Epithelial cell of prostate (primary cell): ENCODE results near the gene SLC30A2.

Experiments used
- DNase-seq: peaks from one replicate; pipeline ENCODE4 v3.0.0-alpha.2; 2011; ENCODE audit warnings: low read depth, low spot score
- H3K27ac ChIP-seq: fragments of 450-650 bp; 2 replicates; pipeline ENCODE4 v1.5.1; 2017; ENCODE audit warnings: mild to moderate bottlenecking

SLC30A2 gene

GRCh38 chr1:26043765-26044164 lies 2.2 kb downstream of the SLC30A2 start:
- DNase-seq, result no peak
- no peak overlapping the region for H3K27ac ChIP-seq

GRCh38 chr1:26041978-26042377 lies 3.9 kb downstream of the SLC30A2 start:
- no peak for DNase-seq
- no peak overlapping the region for H3K27ac ChIP-seq

GRCh38 chr1:26041401-26041800 lies 4.5 kb downstream of the SLC30A2 start:
- H3K27ac ChIP-seq, result no peak overlapping the region
- DNase-seq, result no peak

GRCh38 chr1:26038904-26039303 lies 7.0 kb downstream of the SLC30A2 start:
- no peak for DNase-seq
- no peak overlapping the region for H3K27ac ChIP-seq

- no peak overlapping the region for H3K27ac ChIP-seq
- no peak for DNase-seq
These were observed 7.4 kb downstream of the SLC30A2 start for GRCh38 chr1:26038477-26038876.

- DNase-seq, result no peak
- no peak overlapping the region for H3K27ac ChIP-seq
These were observed 8.0 kb downstream of the SLC30A2 start for GRCh38 chr1:26037904-26038303.

- H3K27ac ChIP-seq, result no peak overlapping the region
- no peak for DNase-seq
These were observed 9.1 kb downstream of the SLC30A2 start for GRCh38 chr1:26036756-26037281.

GRCh38 chr1:26035959-26036755 lies 9.8 kb downstream of the SLC30A2 start:
- no peak for DNase-seq

GRCh38 chr1:26035203-26035958 lies 10.5 kb downstream of the SLC30A2 start:
- peak overlapping the region; percentile 20 for H3K27ac ChIP-seq
- DNase-seq, result peak; percentile 54

More at GRCh38 chr1:26035959-26036755, 9.8 kb downstream of the SLC30A2 start:
- H3K27ac ChIP-seq, result peak overlapping the region; percentile 20

GRCh38 chr1:26034504-26035202 lies 11.3 kb downstream of the SLC30A2 start:
- no peak overlapping the region for H3K27ac ChIP-seq
- DNase-seq, result no peak

GRCh38 chr1:26032656-26033357 lies 13.1 kb downstream of the SLC30A2 start:
- DNase-seq, result no peak
- H3K27ac ChIP-seq, result no peak overlapping the region

- no peak overlapping the region for H3K27ac ChIP-seq
- DNase-seq, result no peak
These were observed 14.2 kb downstream of the SLC30A2 start for GRCh38 chr1:26031611-26032220.

GRCh38 chr1:26031196-26031595 lies 14.7 kb downstream of the SLC30A2 start:
- no peak overlapping the region for H3K27ac ChIP-seq
- no peak for DNase-seq

- DNase-seq, result no peak
- no peak overlapping the region for H3K27ac ChIP-seq
These were observed 15.9 kb downstream of the SLC30A2 start for GRCh38 chr1:26029864-26030481.

- DNase-seq, result no peak
- no peak overlapping the region for H3K27ac ChIP-seq
These were observed 16.7 kb downstream of the SLC30A2 start for GRCh38 chr1:26029054-26029863.

GRCh38 chr1:26028490-26028980 lies 17.4 kb downstream of the SLC30A2 start:
- no peak overlapping the region for H3K27ac ChIP-seq
- DNase-seq, result no peak

- no peak overlapping the region for H3K27ac ChIP-seq
- no peak for DNase-seq
These were observed 18.0 kb downstream of the SLC30A2 start for GRCh38 chr1:26027716-26028489.
